Measurements from ENCODE around the gene USP1. TPM values are rescaled to one million over a fixed set of nuclear protein-coding genes. Genes with fewer than 3 reads are reported as not detected.

Gene USP1
- total RNA-seq, 2 donors from 2014 or later, result 14.9 to 16.2 TPM

DNA sequence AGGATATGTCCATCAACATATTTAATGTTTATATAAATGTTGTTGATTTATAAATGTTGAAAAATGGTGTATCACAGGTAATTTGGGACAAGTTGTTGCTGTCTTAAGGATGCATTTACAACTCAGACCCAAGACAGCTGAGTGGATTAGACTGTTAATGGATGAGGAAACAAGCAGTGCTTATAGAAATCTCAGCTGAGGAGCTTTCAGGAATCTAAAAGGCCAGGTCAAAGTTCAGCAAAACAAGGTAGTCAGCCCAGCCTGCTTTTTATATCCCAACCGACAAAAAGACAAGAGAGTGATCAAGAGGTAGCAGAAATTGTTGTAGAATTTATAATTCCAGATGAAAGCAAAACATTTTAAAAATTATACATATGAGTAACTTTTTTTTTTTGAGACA is 16.6 kb upstream of the USP1 start:
- TF ChIP-seq, protein P1, sequence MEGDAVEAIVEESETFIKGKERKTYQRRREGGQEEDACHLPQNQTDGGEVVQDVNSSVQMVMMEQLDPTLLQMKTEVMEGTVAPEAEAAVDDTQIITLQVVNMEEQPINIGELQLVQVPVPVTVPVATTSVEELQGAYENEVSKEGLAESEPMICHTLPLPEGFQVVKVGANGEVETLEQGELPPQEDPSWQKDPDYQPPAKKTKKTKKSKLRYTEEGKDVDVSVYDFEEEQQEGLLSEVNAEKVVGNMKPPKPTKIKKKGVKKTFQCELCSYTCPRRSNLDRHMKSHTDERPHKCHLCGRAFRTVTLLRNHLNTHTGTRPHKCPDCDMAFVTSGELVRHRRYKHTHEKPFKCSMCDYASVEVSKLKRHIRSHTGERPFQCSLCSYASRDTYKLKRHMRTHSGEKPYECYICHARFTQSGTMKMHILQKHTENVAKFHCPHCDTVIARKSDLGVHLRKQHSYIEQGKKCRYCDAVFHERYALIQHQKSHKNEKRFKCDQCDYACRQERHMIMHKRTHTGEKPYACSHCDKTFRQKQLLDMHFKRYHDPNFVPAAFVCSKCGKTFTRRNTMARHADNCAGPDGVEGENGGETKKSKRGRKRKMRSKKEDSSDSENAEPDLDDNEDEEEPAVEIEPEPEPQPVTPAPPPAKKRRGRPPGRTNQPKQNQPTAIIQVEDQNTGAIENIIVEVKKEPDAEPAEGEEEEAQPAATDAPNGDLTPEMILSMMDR (IDR thresholded peaks at IDR 0.05), result no peak
- DNase-seq (ENCODE audit: low spot score), result no peak
- Histone ChIP-seq H3K4me3 (no peak overlapping the region), H3K27ac (no peak overlapping the region), H3K27me3 (no peaks in the 10 kb centered on the region), H3K9me3 (no peaks in the 10 kb centered on the region), H3K36me3 (no peaks in the 10 kb centered on the region), H3K4me1 (no peaks in the 10 kb centered on the region)

DNA sequence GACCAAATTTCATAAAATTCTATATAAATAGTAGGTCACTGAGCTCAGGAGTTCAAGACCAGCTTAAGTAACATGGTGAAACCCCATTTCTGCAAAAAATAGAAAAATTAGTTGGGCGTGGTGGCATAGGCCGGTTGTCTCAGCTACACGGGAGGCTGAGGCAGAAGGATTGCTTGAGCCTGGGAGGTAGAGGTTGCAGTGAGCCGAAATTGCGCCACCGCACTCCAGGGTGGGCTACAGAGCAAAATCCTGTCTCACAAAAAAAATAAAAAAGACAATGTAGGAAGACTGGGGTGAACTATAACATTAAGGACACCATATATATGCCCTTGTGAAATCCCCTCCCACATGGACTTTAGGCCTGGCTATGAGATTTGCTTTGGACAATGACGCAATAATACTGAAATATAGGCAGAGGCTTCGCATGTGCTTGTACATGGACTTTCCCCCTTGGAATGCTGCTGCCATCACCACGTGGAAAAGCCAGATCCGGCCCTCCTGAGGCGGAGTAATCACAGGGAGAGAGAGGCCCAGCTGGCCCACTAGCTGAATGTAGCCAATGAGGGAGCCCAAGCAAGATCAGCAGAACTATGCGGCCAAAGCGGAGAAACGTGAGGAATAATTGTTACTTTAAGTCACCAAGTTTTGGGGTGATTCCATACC is 13.1 kb upstream of the USP1 start:
- no peaks in the 10 kb centered on the region for H3K27me3 ChIP-seq
- no peaks in the 10 kb centered on the region for H3K36me3 ChIP-seq
- no peak for DNase-seq (ENCODE audit: low spot score)
- TF ChIP-seq, protein P1 (IDR thresholded peaks at IDR 0.05), result no peak
- no peaks in the 10 kb centered on the region for H3K9me3 ChIP-seq
- no peaks in the 10 kb centered on the region for H3K4me1 ChIP-seq
- H3K4me3 ChIP-seq, result no peak overlapping the region
- H3K27ac ChIP-seq, result no peak overlapping the region

DNA sequence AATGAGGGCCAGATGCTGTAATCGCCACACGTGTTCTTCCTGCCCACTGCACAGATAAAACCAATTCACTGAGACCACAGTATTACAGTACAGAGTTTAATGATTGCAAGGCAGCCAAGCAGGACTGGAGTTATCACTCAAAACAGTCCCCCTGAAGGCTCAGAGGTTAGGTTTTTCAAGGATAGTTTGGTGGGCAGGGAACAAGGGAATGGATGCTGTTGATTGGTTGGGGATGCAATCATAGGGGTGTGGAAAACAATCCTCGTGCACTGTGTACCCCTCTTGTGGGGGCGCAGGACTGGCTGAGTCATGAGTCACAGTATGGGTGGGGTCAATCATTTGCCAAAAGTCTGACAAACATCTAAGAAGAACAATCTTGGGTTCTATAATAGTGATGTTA is 12.4 kb upstream of the USP1 start:
- Histone ChIP-seq H3K9me3 (no peaks in the 10 kb centered on the region), H3K27ac (no peak overlapping the region), H3K27me3 (no peaks in the 10 kb centered on the region), H3K4me1 (no peaks in the 10 kb centered on the region), H3K36me3 (no peaks in the 10 kb centered on the region), H3K4me3 (no peak overlapping the region)
- TF ChIP-seq, protein P1 (IDR thresholded peaks at IDR 0.05), result no peak
- no peak for DNase-seq (ENCODE audit: low spot score)

DNA sequence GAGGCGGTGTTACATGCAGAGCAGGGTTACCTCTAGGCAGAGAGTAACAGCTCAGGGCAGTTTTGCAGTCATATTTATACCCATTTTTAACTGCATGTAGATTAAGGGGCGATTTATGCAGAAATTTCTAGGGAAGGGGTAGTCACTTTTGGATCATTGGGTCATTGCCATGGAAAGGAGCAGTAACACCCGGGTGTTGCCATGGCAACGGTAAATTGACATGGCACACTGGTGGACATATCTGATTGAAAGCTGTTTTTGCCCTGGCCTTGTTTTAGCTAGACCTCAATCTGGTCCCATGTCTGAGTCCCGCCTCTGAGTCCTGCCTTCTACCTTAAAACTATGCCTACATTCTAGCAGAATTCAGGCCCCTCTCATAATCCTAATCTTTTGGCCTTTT is 11.8 kb upstream of the USP1 start:
- TF ChIP-seq, protein P1 (IDR thresholded peaks at IDR 0.05), result no peak
- no peaks in the 10 kb centered on the region for H3K9me3 ChIP-seq
- H3K4me1 ChIP-seq, result no peaks in the 10 kb centered on the region
- DNase-seq (ENCODE audit: low spot score), result no peak
- H3K4me3 ChIP-seq, result no peak overlapping the region
- no peaks in the 10 kb centered on the region for H3K27me3 ChIP-seq
- no peak overlapping the region for H3K27ac ChIP-seq
- no peaks in the 10 kb centered on the region for H3K36me3 ChIP-seq

DNA sequence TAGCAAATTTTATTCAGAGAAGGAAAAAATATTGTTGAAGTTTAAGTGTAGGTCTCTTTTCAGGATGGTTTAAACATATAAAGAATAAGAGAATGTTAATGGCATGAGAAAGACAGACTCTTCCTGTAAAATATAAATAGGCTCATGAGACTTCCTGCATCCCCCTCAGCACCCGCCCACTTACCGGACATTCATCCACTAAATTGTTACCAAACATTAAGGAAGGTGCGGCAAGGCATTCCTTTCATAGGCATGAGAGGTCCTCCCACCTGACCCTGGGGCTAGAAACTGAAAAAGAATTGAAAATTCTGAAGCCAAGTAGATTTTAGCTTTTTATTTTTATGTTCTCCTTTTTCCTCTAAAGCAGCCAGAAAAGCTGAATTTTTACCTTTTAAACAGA is 10.6 kb upstream of the USP1 start:
- Histone ChIP-seq H3K36me3 (no peaks in the 10 kb centered on the region), H3K9me3 (no peaks in the 10 kb centered on the region), H3K27me3 (no peaks in the 10 kb centered on the region), H3K4me3 (no peak overlapping the region), H3K27ac (no peak overlapping the region), H3K4me1 (no peaks in the 10 kb centered on the region)
- TF ChIP-seq, protein P1 (IDR thresholded peaks at IDR 0.05), result no peak
- no peak for DNase-seq (ENCODE audit: low spot score)

DNA sequence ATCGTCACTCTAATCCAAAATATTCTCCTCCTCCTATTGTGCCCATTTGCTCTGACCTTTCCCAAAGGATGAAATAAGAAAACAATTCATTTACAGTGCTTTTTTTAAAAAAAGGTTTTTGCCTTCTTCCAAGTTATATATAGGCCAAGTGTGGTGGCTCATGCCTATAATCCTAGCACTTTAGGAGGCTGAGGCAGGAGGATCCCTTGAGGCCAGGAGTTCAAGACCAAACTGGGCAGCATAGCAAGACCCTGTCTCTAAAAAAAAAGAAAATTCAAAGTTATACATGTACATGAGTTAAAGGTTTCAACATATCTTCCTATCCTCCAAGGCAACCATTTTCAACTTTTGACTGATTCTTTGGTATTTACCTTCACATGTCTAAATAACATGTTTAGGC is 10.1 kb upstream of the USP1 start:
- Histone ChIP-seq H3K36me3 (no peaks in the 10 kb centered on the region), H3K4me3 (no peak overlapping the region), H3K27me3 (no peaks in the 10 kb centered on the region), H3K4me1 (no peaks in the 10 kb centered on the region), H3K9me3 (no peaks in the 10 kb centered on the region), H3K27ac (no peak overlapping the region)
- DNase-seq (ENCODE audit: low spot score), result no peak
- TF ChIP-seq, protein P1 (IDR thresholded peaks at IDR 0.05), result no peak
